MV-4-11 (cell line): ENCODE results near the gene CTF1.
"Not testable (repeated sequence)": the region's sequence is repeated elsewhere in the genome, so short reads cannot be mapped to it uniquely, and the experiment has no call there.

Experiments
- DNase-seq: peaks from one replicate; lab custom pipeline; 2025; lab: John Stamatoyannopoulos, UW

The CTF1 gene

DNA sequence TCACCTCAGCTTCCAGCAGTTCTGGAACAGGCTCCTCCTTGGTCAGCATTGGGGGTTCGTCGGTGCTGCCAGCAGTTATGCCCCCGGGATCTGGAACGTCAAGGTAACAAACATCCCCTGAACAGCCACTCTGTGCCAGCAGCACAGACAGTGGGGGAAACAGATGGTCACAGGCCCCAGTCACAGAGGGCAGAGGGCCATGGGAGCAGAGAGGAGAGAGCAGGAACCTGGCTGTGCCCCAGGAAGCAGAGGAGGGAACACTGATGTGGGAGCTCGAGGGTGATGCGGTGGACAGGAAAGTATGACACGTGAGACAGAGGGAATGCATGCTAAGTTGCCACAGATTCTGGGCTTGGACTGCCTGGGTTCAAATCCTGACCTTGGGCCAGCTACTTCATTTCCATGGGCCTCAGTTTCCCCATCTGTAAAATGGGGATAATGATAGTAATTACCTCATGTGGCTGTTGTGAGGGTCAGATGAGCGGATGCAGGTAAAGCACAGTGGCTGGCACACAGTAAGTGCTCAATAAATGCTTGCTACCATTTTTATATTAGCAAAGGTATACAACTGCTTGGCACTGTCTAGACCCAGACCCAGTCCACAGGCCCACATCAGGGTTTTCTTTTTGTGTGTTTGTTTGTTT is 7.4 kb upstream of the CTF1 start:
- DNase-seq = no peak

GRCh38 chr16:30889721-30890120 is 6.7 kb upstream of the CTF1 start:
- no peak for DNase-seq

DNA sequence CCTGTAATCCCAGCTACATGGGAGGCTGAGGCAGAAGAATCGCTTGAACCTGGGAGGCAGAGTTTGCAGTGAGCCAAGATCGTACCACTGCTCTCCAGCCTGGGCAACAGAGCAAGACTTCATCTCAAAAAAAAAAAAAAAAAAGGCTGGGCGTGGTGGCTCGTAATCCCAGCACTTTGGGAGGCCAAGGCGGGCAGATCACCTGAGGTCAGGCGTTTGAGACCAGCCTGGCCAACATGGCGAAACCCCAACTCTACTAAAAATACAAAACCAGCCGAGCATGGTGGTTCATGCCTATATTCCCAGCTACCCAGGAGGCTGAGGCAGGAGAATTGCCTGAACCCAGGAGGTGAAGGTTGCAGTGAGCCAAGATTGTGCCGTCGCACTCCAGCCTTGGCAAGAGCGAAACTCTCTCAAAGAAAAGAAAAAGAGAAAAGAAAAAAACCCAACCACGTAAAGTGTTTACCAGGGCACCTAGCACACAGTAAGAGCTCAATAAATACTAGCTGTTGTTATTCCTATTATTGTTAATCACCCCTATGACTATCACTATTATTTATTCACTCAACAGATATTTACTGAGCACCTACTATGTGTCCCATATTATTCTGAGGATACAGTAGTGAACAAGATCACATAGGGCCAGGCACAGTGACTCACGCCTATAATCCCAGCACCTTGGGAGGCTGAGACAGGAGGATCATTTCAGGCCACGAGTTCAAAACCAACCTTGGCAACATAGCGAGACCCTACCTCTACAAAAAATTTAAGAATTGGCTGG is 5.2 kb upstream of the CTF1 start:
- DNase-seq = not testable (repeated sequence)

DNA sequence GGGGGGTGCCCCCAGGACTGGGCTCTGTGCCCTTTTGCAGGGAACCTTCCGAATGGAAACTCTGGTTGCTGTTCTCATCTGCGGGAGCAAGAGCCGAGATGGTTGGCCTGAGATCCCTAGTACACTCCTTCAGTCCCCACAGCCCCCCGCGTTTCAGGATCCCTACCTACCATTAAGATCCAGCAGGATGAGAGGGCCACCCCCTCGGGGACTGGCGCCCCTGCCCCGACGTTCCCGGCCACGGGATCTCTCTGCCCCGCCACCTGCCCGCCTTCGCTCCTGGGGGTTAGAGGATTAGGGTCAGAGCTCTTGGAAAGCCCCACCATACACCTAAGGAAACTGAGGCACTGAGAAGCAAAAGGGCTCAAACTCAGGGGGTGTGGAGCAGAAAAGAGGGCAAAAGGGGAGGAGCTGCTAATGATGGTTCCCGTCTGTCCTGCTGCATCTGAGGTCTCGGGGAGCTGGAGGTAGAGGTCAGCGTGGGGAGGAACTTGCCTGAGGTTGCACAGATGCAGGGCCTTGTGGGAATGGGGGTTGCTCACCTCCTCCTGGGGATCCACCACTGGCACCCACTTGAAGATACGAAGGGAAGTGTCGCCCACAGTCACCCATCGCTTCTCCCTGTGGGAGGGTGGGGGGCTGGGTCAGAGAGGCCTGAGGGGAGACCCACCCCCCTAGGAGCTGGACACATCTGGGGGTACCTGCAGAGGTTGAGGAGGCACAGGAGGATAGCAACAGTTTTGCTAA is 3.6 kb upstream of the CTF1 start:
- no peak for DNase-seq

DNA sequence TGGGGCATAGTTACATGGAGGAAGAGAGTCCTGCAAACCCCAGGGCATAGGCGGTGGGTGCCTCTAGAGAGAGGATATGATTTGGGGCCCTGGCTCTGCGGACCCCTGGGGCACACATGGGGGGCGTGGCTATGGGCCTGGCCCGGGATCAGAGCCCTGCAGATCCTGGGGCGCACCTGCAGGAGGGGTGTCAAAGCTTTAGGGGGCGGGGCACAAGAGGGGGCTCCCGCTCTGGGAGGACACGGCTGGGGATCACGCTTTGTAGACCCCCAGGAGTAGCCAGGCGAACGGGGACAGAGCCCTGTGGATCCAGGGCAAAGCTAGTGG is 3.0 kb upstream of the CTF1 start:
- DNase-seq = no peak

DNA sequence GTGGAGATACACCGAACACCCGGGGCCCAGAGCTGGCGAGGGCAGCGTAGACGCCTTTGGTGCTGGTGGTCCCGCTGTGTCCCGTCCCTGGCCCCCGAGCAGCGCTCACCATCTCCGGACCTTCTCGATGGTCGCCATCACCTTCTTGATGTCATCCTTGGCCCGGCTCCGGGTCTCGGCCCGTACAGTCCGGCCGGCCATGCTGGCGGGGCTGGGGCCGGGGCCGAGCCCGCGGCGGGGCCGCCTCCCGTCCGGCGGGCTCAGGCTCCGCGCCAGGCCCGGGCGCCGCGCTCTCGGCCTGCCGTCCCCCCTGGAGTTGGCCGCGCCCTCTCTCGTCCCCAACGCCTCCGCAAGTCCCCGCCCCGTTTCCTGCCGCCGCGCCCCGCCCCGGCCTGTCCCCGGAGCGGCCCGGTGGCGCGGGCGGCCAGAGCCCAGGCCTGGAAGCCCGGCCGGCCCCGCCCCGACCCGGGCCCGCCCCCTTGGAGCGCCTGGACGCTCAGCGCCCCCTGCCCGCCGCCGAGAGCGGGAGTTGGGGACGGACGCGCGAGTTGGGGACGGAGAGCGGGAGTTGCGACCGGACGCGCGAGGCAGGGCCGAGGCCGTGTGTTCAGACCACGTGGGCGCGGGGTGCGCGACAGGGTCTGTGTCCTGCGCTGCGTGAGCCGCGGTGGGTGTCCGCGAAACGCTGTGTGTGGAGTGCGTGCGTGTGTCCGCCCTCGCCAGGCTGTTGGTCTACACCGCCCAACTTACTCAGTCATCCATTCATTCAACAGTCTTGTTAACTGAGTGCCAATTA is 2.5 kb upstream of the CTF1 start, which contains the start of gene BCL7C:
TSS of gene BCL7C (minus strand) at position 334 of the 796 bp plus-strand sequence. CDS start at position 201, 133 bp downstream.
- DNase-seq = peak; percentile 79

DNA sequence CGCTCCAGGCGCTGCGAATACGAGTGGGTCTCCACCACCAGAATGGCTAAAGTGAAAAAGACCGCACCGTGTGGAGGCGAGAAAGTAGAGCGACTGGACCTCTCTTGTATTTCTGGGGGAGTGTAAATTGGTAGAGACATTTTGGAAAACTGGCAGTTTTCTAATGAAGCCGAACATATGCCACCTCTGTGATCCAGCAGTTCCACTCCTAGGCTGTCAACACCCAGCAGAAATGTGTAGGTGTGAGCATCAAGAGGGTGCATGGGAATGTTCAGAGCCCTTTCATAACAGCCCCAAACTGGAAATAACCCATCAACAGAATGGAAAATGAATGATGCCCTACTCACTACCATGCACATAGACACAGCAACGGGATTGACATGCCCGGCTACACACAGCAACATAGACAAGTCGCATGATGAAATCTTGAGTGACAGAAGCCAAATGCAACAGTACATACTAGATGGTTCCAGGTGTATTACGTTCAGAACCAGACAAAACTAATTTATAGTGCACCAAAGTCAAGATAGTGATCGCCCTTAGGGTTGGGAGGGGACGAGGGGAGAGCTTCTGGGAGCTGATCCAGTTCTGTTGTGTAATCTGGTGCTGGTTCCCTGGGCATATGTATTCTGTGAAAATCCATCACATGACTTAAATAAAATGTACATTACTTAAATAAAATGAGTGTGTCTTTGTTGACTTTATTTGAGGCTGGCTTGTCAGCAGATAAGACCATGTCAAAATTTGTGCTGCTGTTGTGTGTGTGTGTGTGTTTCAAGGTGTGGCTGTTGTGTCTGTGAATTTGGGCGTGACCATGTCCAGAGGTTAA is 1.7 kb upstream of the CTF1 start:
- no peak for DNase-seq

GRCh38 chr16:30895627-30896260 is 670 bp upstream of the CTF1 start:
- DNase-seq = no peak

DNA sequence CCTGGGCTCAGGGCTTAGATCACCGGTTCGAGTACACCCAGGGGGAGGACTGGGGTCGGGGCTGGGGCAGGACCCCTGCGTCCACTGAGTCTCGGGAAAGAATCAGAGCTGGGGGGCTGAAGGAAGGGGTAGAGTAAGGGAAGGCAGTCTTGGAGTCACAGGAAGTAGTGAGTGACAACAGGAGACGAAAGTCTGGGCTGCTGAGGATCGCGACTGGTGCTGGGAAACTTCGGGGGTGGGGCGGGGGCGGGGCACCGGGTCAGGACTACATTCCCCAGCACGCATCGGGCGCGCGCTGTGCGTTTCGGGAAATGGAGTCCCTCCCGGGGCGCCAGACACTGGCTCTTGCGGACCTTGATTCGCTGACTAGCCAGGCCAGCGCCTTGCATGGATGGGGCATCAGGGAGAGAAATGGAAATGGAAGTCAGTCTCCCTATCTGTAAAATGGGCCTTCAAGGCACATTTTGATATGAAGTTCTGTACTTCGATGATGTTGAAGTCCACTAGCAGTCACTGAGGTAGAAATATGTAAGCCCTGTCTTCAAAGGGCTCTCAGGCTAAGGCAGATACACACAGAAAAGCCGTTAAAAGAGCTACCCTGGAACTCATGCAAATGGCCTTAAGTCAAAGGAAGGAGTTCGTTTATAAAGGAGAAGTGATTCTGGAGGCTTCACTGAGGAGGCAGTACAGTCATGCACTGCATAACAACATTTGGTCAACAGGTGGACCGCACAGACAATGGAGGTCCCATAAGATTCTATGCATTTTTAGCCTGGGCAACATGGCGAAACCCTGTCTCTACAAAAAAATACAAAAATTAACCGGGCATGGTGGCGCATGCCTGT is 697 bp downstream of the CTF1 start:
- DNase-seq = peak; percentile 89

DNA sequence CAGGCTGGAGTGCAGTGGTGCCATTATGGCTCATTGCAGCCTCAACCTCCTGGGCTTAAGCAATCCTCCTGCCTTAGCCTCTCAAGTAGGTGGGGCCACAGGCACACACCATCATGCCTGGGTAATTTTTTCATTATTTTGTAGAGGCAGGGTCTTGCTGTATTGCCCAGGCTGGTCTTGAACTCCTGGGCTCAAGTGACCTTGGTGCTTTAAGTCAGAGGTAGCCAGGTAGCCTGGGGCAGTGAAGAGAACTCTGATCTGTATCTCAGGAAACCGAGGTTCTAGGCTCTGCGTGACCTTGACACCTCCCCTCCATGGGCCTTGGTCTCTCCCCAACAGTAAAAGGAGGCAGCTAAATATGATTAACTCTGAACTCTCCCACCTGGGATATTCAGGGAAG is 3.4 kb downstream of the CTF1 start:
- DNase-seq = no peak

- no peak for DNase-seq
Observed at GRCh38 chr16:30900588-30900987, 4.2 kb downstream of the CTF1 start.

DNA sequence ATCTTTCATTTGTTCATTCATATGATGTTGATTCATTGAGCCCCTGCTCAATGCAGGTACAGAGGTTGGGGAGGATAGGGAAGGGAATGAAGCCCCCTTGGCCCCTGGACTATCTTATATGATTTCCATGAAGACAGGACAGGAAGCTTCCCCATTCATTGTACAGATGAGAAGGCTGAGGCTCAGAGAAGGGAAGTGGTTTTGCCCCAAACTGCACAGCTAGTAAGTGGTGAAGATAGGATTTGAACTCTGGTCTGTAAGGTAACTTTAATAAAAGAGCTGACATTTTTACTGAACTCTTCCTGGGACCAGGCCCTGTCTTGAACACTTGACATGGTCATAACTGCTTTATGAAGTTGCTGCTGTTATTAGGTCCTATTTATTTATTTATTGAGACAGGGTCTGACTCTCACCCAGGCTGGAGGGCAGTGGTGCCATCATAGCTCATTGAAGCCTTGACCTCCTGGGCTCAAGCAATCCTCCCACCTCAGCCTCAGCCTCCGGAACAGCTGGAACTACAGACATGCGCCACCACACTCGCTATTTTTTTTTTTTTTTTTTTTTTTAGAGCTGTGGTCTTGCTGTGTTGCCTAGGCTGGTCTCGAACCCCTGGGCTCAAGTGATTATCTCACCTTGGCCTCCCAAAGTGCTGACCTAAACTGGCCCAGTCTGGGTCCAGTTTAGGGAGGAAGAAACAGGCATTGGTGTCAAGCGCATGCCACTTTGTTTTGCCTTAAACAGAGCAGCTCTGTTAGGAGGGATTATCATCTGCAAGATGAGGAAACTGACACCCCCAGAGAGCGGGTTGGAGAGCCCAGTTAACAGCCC is 5.0 kb downstream of the CTF1 start:
- DNase-seq = peak; percentile 55

GRCh38 chr16:30902029-30902972 is 5.9 kb downstream of the CTF1 start:
- peak; percentile 53 for DNase-seq

GRCh38 chr16:30903002-30903401 is 6.6 kb downstream of the CTF1 start:
- DNase-seq = peak; percentile 42

GRCh38 chr16:30903596-30903995 is 7.2 kb downstream of the CTF1 start:
- peak; percentile 100 for DNase-seq

DNA sequence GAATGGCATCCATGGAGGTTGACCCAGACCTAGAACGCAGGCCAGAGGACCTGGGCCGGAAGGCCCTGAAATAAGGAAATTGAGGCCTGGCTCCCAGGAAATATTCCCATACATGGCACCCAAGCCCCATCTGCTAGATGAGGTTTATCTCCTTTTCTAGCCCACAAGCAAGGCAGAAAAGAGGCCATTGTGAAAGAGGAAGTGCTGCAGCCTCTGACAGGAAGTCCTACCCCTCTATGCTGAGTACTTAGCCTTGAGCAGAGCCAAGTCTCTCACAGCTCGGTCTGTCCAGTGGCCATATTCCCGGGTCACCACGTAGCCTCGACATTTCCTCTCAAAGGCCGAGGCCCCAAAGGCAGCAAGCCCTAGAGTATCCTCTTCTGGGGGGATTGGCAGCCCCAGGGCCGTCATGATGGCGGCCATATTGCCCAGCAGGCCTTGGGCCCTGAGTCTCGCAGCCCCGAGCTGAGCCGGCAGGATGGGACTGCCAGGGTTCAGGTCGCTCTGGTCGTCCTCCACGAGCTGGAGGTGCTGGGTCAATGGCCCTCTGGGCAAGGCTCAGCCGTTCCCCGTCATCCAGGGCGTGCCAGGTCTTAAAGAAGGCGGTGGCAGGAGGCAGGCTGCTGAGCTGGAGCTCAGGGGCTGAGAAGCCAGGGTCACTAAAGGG is 7.8 kb downstream of the CTF1 start:
- DNase-seq = peak; percentile 84

- DNase-seq = no peak
Observed at GRCh38 chr16:30907064-30907463, 10.7 kb downstream of the CTF1 start.
